DOHH2 (cell line): Measurements from ENCODE around the gene LLGL1.

Source experiments
- CTCF ChIP-seq: fragments of 200-600 bp; sonication (generic); IDR thresholded peaks from one replicate; pipeline ENCODE4 v1.5.1; 2014; ENCODE audit warnings: antibody characterized with exemption, mild to moderate bottlenecking, low read depth, low read length; ENCODE audit not compliant: poor library complexity, severe bottlenecking
- EZH2phosphoT487 ChIP-seq: fragments of 200-600 bp; sonication (generic); IDR thresholded peaks from 2 replicates; pipeline ENCODE4 v1.6.1; 2017; ENCODE audit warnings: borderline replicate concordance, mild to moderate bottlenecking, antibody characterized with exemption, low read length, moderate library complexity, mixed read lengths

- no peak for TF ChIP-seq EZH2phosphoT487
- no peak for TF ChIP-seq CTCF
Observed at GRCh38 chr17:18258356-18259038, 33.1 kb downstream of the LLGL1 start, which contains the start of gene FLII.
